GM21825 (cell line): Measurements from ENCODE around the gene GCK.

Source experiments
- ATAC-seq: cut with Tn5 transposase; IDR thresholded peaks from one replicate; pipeline ENCODE4 v1.9.1; 2021; ENCODE audit warnings: mild to moderate bottlenecking, moderate library complexity; ENCODE audit not compliant: unreplicated experiment

Gene GCK

DNA sequence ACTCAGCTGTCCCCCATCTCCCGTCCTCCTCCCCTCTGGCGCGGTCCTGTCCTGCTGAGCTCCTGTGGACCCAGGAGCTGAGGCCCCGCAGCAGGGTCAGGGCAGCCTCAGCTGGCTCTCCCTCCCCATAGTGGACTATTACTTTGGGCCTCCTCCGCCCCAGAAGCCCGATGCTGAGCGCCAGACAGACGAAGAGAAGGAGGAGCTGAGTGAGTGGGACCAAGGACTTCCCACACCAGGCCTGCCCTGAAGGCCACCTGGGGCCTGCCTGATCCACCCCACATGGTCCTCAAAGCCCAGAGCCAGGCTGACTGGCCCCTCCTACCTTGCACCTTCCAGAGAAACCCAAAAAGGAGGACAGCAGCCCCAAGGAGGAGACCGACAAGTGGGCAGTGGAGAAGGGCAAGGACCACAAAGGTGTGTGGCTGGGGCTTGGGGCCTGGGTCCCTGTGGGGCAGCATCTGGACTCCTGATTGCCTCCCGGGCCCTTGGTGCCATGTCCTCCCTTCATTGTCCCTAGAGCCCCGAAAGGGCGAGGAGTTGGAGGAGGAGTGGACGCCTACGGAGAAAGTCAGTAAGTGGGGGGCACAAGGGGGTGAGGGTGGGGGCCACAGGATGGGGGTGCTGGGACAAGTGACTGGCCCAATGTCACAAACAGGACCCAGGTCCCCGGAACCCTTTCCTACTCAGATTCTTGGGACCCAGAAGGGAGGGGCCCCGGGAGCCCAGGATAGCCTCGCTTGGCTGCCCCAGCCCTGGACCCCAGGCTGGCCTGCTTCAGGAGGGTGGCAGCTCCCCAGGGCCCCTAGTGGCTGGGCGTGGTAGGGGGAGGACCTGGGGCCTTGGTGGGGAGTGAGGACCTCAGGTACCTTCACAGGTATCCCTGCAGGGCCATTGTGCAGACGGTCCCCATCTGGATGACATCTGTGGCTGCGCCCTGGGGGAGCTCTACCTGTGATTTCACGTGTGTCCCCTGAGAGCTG, 80.2 kb downstream of the GCK start:
- ATAC-seq: no peak

DNA sequence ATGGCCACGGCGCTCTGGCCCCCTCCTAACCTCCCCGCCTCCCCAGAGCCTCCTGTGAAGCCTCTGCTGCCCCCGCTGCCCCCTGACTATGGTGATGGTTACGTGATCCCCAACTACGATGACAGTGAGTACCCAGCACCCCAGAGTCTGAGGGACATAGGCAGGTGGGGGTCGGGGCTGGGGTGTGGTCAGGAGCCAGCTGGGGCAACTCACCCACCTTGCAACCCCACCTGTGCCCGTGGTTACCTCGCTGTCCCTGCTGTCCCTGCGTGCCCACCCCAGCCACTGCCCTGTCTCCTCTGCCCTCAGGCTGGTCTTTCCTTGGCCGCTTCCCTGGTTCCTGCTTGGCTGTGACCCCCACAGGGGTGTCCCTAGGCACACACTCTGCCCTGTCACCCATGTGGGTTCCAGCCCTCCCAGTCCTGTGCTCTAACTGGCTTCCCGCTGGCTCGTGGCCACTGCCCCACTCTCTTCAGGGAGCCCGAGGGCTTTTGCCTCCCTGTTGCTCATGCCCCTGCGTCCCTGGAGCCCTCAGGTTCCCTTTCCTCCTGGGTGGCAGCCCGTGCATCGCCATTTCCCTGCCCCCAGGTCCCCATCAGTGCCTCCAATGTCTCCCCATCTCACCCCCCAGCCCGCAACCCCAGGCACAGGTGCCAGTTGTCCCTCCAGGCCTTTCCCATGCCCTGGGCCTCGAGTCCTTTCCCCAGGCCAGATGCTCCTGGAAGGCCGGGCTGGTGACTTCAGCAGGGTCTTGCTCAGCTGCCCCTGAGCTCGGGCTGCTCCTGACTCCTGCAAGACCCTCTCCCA, 81.1 kb downstream of the GCK start:
- no peak for ATAC-seq

DNA sequence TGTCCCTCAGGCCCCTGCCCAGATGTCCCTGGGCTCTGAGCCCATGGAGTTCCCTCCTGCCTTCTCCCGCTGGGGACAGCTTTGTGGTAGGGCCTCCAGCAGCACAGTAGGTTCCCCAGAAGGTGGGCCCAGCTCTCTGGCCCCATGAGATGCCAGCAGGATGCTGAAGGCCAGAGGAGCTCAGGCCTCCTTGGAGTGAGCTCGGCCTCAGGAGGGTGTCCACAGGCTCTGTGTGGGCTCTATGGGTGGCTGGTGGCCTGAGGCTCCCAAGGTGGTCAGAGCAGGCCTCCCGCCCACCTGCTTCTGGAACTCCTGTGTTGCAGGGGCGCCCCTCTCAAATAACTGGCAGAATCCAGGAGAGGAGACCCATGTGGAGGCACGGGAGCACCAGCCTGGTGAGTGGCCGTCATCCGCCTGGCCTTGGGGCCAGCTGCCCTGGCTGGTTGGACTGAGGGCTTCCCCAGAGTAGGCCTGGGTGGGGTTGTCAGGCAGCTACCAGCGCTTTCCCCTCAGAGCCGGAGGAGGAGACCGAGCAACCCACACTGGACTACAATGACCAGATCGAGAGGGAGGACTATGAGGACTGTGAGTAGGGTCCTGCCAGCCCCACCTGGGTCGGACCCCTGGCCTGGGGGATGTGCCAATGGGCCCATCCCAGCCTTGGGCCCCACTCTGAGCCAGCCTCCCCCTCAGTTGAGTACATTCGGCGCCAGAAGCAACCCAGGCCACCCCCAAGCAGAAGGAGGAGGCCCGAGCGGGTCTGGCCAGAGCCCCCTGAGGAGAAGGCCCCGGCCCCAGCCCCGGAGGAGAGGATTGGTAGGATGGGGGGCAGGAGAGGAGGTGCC, 81.9 kb downstream of the GCK start:
- no peak for ATAC-seq

DNA sequence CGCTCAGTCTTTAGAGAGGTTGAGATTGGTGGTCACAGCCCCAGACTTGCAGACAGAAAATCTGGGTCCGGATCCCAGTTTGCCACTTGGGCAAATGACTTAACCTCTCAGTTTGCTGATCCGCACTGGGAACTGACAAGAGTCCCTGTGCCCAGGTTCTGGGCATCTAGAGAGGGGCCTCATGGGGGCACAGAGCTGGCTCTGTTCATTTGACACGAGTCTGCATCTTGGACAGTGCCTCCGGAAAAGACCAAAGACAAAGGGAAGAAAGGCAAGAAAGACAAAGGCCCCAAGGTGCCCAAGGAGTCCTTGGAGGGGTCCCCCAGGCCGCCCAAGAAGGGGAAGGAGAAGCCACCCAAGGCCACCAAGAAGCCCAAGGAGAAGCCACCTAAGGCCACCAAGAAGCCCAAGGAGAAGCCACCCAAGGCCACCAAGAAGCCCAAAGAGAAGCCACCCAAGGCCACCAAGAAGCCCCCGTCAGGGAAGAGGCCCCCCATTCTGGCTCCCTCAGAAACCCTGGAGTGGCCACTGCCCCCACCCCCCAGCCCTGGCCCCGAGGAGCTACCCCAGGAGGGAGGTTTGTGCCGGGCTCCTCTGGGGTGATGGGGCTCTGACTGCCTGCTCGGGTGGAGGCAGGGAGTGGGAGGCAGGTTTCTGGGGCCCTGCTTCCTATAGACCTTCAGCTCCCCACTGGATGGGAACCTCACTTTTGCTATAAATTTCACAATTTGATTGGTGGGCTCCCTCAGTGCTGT, 82.8 kb downstream of the GCK start:
- ATAC-seq: no peak

DNA sequence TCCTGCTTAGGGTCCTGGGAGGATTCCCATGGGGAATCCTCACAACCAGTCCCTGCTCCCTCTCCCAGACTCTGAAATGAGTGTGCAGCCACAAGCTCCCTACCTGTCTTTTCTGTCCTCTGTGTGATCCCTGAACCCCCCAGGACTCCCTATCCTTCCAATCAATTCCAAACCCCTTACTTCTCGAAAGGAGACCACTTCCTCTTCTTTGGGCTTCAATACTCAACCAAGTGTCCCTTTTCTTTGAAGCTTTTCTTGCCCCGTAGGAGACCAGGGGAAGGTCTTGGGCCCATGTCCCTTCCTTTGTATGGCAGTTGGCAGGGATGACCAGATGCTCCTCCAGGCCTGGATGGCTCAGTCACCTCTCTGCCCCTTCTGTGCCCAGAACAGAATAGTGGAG, 83.4 kb downstream of the GCK start:
- ATAC-seq: no peak

DNA sequence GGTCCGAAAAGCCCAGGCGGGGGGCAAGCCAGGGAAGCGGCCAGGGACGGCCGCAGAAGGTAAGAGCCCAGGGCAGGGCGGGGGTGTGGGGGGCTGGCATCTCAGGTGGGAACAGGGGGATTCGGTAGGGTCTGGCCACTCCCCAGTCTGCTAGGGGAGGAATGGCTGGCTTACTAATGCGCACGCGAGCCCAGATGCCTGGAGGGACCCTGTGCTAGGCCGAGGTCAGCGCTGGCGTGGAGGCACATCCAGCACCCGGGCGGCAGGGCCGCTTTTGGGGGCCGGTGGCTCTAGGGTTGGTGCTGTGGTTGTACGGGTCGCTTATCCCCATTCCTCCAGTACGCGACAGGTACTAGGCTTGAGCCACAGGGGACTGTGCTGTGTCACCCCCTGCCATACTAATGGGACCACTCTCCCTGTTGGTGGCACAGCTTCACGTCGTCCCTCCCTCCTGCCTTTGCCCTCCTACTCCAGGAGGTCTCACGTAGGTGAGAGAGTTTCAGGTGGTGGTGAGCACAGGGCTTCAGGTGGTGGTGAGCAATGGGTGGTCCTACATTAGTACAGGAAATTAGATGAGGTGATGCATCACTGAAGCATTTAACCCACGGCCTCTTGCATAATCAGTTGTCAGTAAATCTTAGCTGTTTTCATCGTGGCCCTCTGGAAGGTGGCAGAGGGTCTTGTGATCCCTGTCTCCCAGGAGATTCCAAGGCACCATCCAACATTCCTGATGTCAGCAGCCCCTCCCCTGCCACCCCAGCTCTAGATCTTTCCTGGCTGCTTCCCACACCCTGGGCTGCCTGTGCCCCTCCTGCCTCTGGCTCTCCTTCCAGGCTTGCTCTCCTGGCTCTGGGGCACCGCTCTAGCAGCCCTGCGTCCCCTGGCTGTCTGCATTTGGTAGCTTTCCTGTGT, 84.1 kb downstream of the GCK start:
- ATAC-seq: no peak

DNA sequence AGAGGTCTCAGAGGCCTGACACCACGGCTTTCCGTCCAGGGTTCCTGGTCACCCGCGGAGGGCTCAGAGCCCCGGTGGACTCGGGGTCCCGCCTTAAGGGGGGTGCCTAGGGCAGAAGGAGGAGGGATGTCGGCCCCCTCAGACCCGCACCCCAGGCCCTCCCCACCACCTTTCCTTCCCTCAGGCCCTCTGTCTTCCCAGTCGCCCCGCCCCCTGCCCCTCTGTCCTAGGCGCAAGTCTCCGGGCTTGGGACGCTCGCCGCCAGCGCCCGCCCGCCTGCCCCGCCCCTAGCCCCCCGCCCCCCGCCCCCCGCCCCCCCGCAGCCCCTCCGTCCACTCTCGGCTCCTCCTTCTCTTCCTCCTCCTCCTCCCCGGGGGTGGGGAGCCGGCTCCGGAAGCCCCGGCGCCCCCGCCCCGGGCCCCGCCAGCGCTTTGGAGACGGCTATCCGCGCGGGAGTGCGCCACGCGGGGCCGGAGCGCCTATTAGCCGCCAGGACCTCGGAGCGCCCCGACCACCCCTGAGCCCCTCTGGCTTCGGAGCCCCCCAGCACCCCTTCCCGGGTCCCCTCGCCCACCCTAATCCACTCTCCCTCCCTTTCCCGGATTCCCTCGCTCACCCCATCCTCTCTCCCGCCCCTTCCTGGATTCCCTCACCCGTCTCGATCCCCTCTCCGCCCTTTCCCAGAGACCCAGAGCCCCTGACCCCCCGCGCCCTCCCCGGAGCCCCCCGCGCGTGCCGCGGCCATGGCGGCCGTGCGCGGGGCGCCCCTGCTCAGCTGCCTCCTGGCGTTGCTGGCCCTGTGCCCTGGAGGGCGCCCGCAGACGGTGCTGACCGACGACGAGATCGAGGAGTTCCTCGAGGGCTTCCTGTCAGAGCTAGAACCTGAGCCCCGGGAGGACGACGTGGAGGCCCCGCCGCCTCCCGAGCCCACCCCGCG, 85.0 kb downstream of the GCK start, which contains the start of gene AEBP1:
Gene AEBP1, plus strand, starts transcription at position 423 of the 937 bp plus-strand sequence. Its CDS starts 321 bp downstream, at position 744.
- ATAC-seq: no peak

DNA sequence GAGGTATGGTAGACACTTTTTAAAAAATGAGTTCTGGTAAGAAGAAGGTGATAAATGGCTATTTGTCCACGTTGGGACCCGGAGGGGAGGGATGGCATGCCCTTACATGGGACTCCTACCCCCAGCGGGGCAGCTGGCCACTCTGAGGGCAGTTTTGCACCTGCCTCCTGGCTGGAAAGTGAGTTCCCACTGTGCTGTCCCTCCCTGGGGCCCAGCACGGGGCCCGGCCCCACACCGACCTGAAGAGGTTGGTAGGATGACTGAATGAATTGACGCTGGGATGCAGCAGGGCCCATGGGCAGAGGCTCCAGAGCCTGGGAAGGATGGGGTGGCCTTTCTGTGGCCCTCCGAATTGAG, 85.7 kb downstream of the GCK start:
- no peak for ATAC-seq

DNA sequence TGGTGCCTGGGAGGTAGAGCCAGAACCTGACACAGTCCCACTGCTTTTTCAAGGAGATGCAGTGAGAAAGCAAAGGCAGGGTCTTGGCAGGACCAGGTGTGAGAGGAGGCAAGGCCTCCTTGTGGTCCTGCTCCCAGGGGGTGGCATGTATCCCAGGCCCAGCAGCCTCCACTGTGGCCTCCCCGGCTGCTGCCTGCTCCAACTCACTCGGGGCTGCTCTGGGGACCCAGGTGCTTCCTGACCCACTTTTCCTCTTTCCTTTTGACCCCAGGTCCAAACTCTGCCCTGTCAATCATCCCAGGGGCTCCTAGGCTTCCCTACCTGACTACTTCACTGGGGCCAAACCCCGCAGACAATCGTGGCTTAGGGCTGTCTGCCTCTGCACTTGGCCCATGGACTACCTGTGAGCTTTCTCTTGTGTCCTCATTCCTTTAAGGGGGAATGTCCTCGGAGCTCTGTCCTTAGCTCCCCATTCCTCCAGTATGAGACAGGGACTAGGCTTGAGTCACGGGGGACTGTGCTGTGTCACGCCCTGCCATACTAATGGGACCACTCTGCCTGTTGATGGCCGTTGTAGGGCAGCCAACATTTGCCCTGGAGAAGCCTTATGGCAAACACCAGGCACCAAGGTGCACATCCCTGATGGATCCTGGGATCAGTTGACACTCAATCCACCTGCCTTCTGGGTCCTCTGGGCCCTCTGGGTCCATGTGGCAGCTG, 86.2 kb downstream of the GCK start:
- ATAC-seq: no peak

DNA sequence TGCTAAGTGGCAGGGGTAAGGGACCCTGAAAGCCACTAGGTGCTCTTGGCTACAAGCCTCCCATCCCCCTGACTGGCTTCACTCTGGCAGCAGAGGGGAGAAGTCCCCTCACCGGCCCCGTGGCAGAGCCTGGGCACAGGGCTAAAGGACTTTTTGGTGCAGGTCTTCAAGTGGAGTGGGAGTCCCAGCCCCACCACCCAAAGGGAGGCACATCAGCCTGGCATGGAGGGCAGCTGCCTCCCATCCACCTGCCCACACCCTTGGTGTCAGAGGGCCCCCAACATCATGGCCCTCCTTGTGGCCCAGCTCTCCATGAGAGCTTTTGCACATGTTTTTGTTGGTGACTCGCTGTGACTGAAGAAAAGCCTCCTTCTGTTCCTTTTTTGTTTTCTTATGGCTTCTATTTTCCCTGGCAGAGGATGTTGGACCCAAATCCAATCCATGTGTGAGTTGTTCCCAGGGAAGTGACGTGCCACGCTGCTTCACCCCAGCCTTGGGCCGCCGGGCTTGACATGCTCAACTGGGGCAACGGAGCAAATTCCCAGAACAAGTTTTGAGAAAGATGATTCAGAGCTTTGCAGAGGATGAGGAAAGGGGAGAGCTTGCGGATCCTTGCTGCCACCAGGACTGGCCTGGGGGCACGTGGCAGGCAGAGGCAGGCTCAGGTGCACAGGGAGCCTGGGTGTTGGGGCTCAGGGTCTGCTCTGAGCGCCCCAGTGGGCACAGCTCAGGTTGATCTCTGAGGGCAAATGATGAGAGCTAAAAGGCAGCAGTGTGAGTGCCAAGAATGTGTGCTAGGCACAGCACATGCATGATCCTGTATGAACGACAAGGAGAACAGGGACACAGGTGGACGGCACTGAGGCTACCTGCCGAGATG, 87.0 kb downstream of the GCK start:
- no peak for ATAC-seq

DNA sequence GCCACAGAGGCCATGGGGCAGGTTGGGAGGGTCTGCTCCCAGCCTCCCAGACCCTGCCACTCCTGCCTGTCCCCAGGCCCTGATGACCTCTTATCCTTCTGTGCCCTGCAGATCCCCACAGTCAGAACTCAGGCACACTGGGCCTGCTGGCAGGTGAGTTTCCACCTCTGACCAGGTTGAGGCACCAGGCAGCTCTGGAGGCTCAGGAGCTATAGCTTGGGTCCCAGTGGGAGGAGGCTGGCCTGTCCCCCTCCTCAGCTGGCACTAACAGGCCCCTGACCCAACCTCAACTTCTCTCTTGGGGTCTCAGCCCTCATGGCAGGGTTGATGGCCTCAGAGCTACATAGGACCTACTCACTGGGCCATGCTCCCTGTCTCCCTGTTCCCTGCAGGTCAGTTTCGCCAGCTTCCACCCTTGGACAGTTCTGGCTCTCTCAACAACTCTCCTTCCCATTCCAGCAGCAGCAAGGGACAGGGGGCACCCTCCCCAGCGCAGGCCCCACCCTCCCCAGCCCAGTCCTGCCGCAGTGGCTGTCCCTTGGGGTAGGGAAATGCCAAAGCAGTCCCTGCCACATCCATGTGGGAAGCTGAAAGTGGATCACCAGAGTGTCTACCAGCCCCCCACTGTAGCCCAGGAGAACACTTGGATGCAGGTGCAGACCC, 87.8 kb downstream of the GCK start:
- ATAC-seq: no peak

DNA sequence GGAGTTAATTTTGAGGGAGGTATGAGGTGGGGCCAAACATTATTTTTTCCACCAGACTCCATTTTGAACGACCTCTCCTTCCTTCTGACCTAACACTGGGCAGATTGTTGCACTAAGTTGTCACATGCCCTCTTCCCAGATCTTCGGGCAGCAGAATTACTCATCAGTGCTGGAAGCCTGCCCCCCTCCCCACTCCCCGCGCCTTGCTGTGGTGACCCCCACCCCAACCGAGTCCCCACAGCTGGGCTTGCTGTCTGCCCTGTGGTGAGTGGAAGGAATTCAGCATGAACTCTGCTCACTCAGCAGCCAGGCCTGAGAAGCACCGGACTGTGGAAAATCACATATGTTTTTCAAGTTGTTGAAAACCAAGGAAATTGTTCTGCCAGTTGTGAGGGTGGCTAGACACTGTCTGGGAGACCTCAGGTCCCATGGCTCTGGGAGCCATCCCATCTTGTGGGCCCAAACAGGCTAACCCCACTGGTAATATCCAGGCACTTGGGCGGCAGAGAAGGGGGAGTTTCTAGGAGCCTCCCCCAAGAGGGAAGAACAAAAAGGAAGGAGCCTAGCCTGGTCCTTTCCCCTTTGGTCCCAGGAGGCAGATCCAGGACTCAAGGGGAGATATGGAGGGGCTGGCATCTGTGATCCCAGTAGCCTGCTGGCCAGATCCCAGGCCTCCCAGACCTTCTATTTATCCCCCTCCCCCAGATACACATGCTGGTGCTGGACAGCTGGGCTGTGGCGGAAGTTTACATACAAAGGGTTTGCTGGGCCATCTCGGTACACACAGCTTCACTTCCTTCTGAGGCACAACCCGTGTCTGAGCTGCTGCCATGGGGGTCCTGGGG, 88.6 kb downstream of the GCK start:
- ATAC-seq: no peak

DNA sequence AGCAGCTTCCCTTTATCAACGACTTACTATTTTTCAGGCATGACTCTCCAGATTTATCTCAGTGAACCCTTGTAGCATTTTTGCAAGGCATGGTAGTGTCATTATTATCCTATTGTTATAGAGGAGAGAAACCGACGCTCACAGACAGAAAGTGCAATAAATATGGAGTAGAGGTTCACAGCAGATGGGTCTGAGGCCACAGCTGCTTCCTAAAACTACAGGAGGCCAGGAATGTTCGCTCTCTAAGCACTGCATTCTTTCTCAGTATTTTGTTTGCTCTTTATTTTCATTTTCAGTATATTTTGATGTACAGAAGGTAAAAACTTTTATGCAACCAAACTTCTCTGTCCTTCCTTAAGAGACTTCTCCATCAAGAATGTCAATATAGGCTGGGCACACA, 89.6 kb downstream of the GCK start:
- ATAC-seq: no peak

DNA sequence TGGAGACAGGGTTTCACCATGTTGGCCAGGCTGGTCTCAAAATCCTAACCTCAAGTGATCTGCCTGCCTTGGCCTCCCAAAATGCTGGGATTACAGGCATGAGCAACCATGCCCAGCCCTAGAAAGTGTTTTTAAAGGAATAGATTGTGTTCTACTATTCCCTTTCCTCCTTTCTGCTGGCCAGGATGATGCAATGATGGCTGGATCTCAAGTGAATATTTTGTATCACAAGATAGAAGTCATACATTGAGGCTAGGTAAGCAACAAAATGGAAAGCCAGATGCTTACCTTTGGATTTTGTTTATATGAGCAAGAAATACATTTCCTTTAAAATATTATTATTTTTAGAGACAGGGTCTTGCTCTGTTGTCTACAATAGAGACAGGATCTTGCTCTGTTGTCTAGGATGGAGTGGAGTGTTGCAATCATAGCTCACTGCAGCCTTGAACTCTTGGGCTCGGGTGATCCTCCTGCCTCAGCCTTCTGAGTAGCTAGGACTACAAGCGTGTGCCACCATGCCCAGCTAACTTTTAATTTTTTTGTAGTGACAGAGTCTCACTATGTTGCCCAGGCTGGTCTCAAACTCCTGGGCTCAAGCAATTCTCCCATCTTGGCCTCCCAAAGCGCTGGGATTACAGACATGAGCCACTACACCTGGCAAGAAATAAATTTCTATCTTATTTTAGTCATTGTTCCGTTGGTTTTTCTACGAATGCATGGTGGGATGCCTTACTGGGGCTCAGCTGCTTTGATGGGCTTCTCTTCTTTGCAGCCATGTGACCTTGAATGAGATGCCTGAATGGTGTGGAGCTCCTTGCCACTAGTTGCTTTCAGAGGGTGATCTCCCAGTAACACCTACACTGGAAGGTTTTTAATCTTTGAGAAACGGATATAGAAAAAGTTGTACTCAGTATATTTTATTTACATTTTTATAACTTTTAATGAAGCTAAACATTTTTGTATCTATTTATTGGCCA, 90.9 kb downstream of the GCK start:
- no peak for ATAC-seq
